ENCODE measurements around the gene RFK.

The RFK gene

GRCh38 chr9:76336027-76336426 lies 58.2 kb downstream of the RFK start:
- no peak for DNase-seq (ENCODE audit: low read depth in 2 of 2, low spot score in 1 of 2)
